RPMI8226 (cell line): ENCODE results near the gene FAIM.

Source experiments
- DNase-seq: peaks from one replicate; pipeline ENCODE4 v3.0.0-alpha.2; 2015

Gene FAIM

DNA sequence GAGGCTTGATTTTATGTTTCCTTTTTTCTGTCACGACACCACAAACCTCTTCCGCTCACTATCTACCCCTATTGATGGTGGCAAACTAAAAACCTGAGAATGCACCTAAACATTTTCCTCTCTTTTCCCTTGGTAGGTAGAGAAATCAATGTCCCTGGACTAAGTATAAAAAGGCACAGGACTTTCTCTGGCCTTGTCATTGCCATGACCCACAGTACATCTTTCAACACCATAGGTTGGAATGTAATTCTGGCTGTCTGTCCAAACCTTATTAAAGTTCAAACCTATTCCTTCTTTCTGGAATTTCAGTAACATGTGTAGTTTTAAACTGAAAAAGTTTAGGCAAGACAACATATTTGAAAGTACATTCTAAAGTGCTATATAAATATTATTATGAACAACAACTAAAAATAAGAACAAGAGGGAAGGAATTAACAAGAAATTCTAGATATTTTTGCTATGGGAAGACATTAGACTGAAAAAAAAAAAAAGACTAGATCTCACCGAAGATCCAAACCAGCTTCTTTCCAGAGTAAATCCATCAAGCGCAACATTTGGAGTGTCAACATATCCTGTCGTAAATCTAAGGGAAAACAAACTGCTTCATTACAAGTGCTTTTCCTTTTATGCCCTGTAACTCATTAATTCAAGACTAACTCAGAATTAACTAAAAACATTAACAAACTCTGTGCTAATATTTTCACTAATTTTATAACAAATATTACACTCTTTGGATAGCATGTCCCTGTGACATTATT is 73.1 kb downstream of the FAIM start:
- DNase-seq, result no peak

DNA sequence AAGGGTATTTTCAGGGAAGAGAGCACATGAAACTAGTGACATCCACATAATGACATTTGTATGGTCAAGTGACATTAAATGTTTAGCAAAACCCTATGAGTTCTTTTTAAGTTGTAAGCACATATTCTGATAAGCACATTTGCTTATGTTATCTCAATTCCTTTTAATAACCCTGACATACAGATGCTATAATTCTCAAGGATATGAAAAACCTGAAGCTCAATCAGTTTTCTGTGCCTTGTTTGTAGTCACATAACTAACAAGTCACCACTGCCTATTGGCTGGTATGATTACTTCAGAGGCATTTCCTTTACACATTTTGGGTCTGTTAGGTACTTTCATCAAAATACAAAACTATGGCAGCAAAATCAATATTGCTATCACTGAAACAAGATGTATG is 74.1 kb downstream of the FAIM start:
- no peak for DNase-seq
